Uterus (tissue), 4 donors: ENCODE measurements around the gene RHOC. TPM values are rescaled to one million over a fixed set of nuclear protein-coding genes. Genes with fewer than 3 reads are reported as not detected.

Experiments
- DNase-seq, 2 donors: peaks; one replicate each; pipeline ENCODE4 v3.0.0-alpha.2; 2019 to 2020
- H3K27ac ChIP-seq, 2 donors: fragments of 200-600 bp; sonication (generic); 1 replicate in 1 of 2; 2 replicates in 1 of 2; pipeline ENCODE4 v1.5.1; 2016 to 2018
- H3K27me3 ChIP-seq, 2 donors: fragments of 200-600 bp; sonication (generic); one replicate each; pipeline ENCODE4 v1.5.1; 2018 to 2019; ENCODE audit warnings: control low read depth in 1 of 2
- H3K36me3 ChIP-seq, 2 donors: fragments of 200-600 bp; sonication (generic); one replicate each; pipeline ENCODE4 v1.5.1; 2019; ENCODE audit warnings: control low read depth in 1 of 2
- H3K4me1 ChIP-seq, 2 donors: fragments of 200-600 bp; sonication (generic); one replicate each; pipeline ENCODE4 v1.5.1; 2018 to 2019; ENCODE audit warnings: control low read depth in 1 of 2
- H3K4me3 ChIP-seq, 2 donors: fragments of 200-600 bp; sonication (generic); 1 replicate in 1 of 2; 2 replicates in 1 of 2; pipeline ENCODE4 v1.5.1; 2018 to 2019; ENCODE audit warnings: mild to moderate bottlenecking in 1 of 2
- H3K9me3 ChIP-seq, 2 donors: fragments of 200-600 bp; sonication (generic); one replicate each; pipeline ENCODE4 v1.5.1; 2019; ENCODE audit warnings: control low read depth in 1 of 2
- CTCF ChIP-seq, 4 experiments: fragments of 200-600 bp in 2 of 4; fragments of 450-650 bp in 2 of 4; sonication (generic) in 2 of 4; IDR thresholded peaks; one replicate each; pipeline ENCODE4 v1.5.1; 2016 to 2019; ENCODE audit warnings: antibody characterized with exemption in 4 of 4, mild to moderate bottlenecking in 2 of 4, moderate library complexity in 1 of 4
- POLR2A ChIP-seq, 2 donors: fragments of 450-650 bp; IDR thresholded peaks; one replicate each; pipeline ENCODE4 v1.6.1; 2016; ENCODE audit warnings: antibody characterized with exemption in 2 of 2, mild to moderate bottlenecking in 1 of 2, moderate library complexity in 1 of 2
- intact Hi-C: fragments of 100-400 bp; cut with DNase I; formaldehyde crosslinking; loops from one replicate; pipeline ENCODE4 v1.15.1; 2023; ENCODE audit warnings: low total_unique reads
- total RNA-seq, 4 donors: library from RNA; depleted of rRNA in 3 of 4; stranded (reverse); fragments of >200 nt in 3 of 4; gene quantifications; one replicate each; pipeline versions ENCODE4 v1.1.0 to v1.2.4, GENCODE V29; 2014 to 2023
- donor health status: DM: yes; HTN: yes; CAD: no.

RHOC gene
- total RNA-seq, 4 donors from 2014 or later, result 176 to 314 (median 279) TPM

- H3K27ac ChIP-seq, result no peak overlapping the region
- TF ChIP-seq POLR2A (IDR thresholded peaks at IDR 0.05) (no peak), CTCF (IDR thresholded peaks at IDR 0.05) (no peak)
- peaks cover 0 to 7% of the 10 kb centered on the region in 2 donors for H3K4me1 ChIP-seq
- intact Hi-C loops, result no loop called here
- no peaks in the 10 kb centered on the region for H3K27me3 ChIP-seq
- no peaks in the 10 kb centered on the region for H3K36me3 ChIP-seq
- DNase-seq, result no peak
- H3K4me3 ChIP-seq, result no peak overlapping the region
- H3K9me3 ChIP-seq, result no peaks in the 10 kb centered on the region
These were observed 13.9 kb upstream of the RHOC start for GRCh38 chr1:112720800-112721199.

- TF ChIP-seq POLR2A (IDR thresholded peaks at IDR 0.05) (no peak), CTCF (IDR thresholded peaks at IDR 0.05) (no peak)
- Histone ChIP-seq H3K27ac (no peak overlapping the region), H3K36me3 (no peaks in the 10 kb centered on the region), H3K4me1 (peaks cover 0 to 13% of the 10 kb centered on the region in 2 donors), H3K4me3 (no peak overlapping the region), H3K27me3 (no peaks in the 10 kb centered on the region), H3K9me3 (no peaks in the 10 kb centered on the region)
- intact Hi-C loops, result loop anchor here (5.0 to 10.0 kb wide), 2 partner anchors 238 to 255 kb away; partner anchors contain the start of gene SLC16A1
- no peak for DNase-seq
These were observed 12.8 kb upstream of the RHOC start for GRCh38 chr1:112719706-112720105.

- peak; percentile 68 to 78 for DNase-seq
These were observed 11.9 kb upstream of the RHOC start for GRCh38 chr1:112718691-112719418.

GRCh38 chr1:112717263-112717873 lies 10.4 kb upstream of the RHOC start:
- Histone ChIP-seq H3K27me3 (no peaks in the 10 kb centered on the region), H3K9me3 (no peaks in the 10 kb centered on the region), H3K36me3 (no peaks in the 10 kb centered on the region), H3K27ac (no peak overlapping the region), H3K4me1 (peaks cover 0 to 13% of the 10 kb centered on the region in 2 donors), H3K4me3 (no peak overlapping the region)
- intact Hi-C loops, result loop anchor here (5.0 to 10.0 kb wide), 2 partner anchors 240 to 253 kb away; partner anchors contain the start of gene SLC16A1
- no peak for DNase-seq
- no peak for TF ChIP-seq CTCF (IDR thresholded peaks at IDR 0.05)
- TF ChIP-seq POLR2A (IDR thresholded peaks at IDR 0.05), result no peak

More at GRCh38 chr1:112718691-112719418, 11.9 kb upstream of the RHOC start:
- Histone ChIP-seq H3K4me1 (peaks cover 0 to 19% of the 10 kb centered on the region in 2 donors), H3K9me3 (no peaks in the 10 kb centered on the region), H3K27me3 (no peaks in the 10 kb centered on the region), H3K27ac (no peak overlapping the region), H3K36me3 (no peaks in the 10 kb centered on the region), H3K4me3 (peak overlapping the region in 1 of 2 donors; percentile 12)
- intact Hi-C loops, result loop anchor here (5.0 to 10.0 kb wide), 2 partner anchors 238 to 254 kb away; partner anchors contain the start of gene SLC16A1
- TF ChIP-seq CTCF (IDR thresholded peaks at IDR 0.05), result peak; percentile 75 to 93 (median 82)
- no peak for TF ChIP-seq POLR2A (IDR thresholded peaks at IDR 0.05)
